Activated naive CD4-positive, alpha-beta T cell treated with anti-CD3 and anti-CD28 coated beads, Interleukin-2, amount 50 U/mL, for 24 hours (primary cell): ENCODE measurements around the gene NMD3.

ENCODE experiments used
- H3K27ac Mint-ChIP-seq: one replicate; pipeline ENCODE4 v1.8.0; 2021; ENCODE audit warnings: mild to moderate bottlenecking, mixed read lengths
- H3K27me3 Mint-ChIP-seq: one replicate; pipeline ENCODE4 v1.8.0; 2021; ENCODE audit warnings: mixed read lengths
- H3K36me3 Mint-ChIP-seq: one replicate; pipeline ENCODE4 v1.8.0; 2021; ENCODE audit warnings: mixed read lengths
- H3K4me1 Mint-ChIP-seq: one replicate; pipeline ENCODE4 v1.8.0; 2021; ENCODE audit warnings: mixed read lengths
- H3K4me3 Mint-ChIP-seq: one replicate; pipeline ENCODE4 v1.8.0; 2021; ENCODE audit warnings: mild to moderate bottlenecking, mixed read lengths
- H3K9me3 Mint-ChIP-seq: one replicate; pipeline ENCODE4 v1.8.0; 2021; ENCODE audit warnings: mixed read lengths

The NMD3 gene

DNA sequence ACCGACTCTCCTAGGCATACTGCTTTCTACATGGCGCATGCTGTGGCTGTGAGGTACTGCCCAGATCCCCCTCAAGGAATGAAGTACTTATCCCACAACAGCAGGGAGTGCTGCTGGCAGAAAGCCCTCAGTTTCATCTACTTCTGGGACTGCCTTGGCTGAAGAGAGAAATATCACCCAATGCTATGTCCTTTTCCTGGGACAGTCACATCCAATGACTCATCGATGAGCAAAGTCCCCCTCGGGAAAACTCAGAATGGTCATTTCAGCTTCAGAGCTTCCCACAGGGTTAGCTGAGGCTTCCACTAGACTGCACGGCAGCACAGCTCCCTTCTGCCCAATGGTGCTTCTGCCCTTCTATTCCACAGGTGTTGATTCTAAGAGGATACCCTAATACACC is 3.6 kb upstream of the NMD3 start:
- Mint-ChIP-seq H3K27me3 (no peaks in the 10 kb centered on the region), H3K27ac (no peak overlapping the region), H3K9me3 (no peaks in the 10 kb centered on the region), H3K4me1 (peaks cover 13% of the 10 kb centered on the region), H3K36me3 (peaks cover 3% of the 10 kb centered on the region), H3K4me3 (no peak overlapping the region)

DNA sequence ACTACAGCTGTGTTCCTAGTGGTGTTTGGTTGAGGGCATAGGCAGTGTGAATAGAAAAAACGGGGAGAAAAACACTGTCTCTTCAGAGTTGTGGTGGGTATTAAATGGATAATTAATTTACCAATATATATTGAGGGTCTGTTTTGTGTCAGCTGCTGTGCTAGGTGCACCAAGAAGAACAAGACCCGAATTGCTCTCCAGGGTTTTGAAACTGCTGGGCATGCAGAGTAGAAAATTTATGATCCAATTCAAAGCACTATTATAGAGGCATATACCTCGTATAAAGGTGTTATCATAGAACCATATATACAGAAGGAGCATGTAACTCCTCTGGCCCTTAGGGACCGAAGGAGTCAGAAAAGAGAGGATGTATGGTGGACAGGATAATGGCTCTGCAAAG is 1.6 kb upstream of the NMD3 start:
- Mint-ChIP-seq H3K4me3 (peak overlapping the region; percentile 59), H3K27ac (peak overlapping the region; percentile 89)

DNA sequence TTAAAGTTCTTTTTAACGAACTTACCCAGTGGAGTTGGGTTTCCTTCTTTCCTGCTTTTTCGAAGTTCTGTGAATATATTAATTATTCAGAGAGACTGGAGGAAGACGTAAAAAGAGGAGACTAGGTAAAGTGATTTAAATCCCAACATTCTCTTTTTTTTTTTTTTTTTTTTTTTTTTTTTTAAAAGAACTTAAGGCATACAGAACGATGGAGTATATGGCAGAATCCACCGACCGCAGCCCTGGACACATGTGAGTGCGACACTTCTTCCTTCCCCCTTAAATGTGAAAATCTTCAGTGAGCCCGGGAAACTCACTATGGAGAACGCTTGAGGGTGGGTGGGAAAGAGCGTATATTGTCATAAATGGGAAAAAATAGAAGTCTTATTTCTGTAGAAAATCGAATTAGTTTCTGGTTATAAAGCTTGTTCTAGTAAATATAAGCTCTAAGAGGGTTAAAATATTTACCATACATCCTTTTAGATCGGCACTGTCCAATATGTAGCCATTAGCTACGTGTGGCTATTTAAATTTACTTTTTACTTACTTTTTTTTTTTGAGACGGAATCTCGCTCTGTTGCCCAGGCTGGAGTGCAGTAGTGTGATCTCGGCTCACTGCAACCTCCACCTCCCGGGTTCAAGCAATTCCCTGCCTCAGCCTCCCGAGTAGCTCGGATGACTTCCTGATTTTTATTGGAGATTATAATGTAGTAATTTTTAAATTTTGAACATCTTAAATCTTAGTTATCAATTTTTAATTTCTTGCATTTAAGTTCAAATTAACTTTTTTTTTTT is 892 bp downstream of the NMD3 start:
- H3K9me3 Mint-ChIP-seq, result no peaks in the 10 kb centered on the region
- H3K27ac Mint-ChIP-seq, result peak overlapping the region; percentile 94
- H3K4me3 Mint-ChIP-seq, result peak overlapping the region; percentile 96
- no peaks in the 10 kb centered on the region for H3K27me3 Mint-ChIP-seq
- peaks cover 8% of the 10 kb centered on the region for H3K36me3 Mint-ChIP-seq
- peaks cover 35% of the 10 kb centered on the region for H3K4me1 Mint-ChIP-seq

More for the DNA sequence above, 1.6 kb upstream of the NMD3 start:
- Mint-ChIP-seq H3K4me1 (peaks cover 26% of the 10 kb centered on the region), H3K27me3 (no peaks in the 10 kb centered on the region), H3K9me3 (no peaks in the 10 kb centered on the region), H3K36me3 (peaks cover 4% of the 10 kb centered on the region)

DNA sequence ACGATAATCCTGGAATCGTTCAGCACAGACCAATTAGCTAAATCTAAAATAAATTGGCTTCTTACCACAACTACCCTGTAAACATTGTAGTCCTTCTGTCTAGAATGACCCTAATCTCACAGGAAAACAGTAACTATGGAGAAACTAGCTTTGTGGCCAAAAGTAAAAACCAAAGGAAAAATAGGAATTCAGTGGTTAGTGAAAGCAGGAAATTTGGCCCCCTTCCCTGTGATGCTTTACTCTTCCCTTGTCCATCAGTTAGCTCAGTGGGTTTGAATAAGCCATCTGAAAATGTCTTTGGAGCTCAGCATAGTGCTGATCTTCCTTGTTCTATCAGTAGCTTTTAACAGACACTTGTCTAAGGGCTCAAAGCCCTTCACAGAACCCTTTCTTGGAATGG is 1.6 kb downstream of the NMD3 start:
- H3K4me3 Mint-ChIP-seq, result peak overlapping the region; percentile 96
- H3K9me3 Mint-ChIP-seq, result no peaks in the 10 kb centered on the region
- peaks cover 35% of the 10 kb centered on the region for H3K4me1 Mint-ChIP-seq
- H3K27me3 Mint-ChIP-seq, result no peaks in the 10 kb centered on the region
- H3K27ac Mint-ChIP-seq, result no peak overlapping the region
- peaks cover 8% of the 10 kb centered on the region for H3K36me3 Mint-ChIP-seq

DNA sequence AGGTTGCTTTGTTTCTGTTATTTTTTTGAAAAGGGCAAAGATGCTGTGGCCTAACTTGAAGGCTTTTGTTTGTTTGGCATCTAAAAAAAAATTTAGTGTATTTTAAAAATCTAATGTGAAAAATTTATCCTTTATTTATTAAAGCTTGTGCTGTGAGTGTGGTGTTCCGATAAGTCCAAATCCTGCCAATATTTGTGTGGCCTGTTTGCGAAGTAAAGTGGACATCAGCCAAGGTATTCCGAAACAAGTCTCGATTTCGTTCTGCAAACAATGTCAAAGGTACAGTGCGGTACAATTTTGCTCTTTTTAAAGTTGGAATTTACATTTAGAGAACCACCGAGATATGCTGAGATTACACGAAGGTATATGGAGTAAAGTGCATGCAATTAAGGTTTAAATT is 3.7 kb downstream of the NMD3 start:
- Mint-ChIP-seq H3K36me3 (peaks cover 6% of the 10 kb centered on the region), H3K9me3 (no peaks in the 10 kb centered on the region), H3K27me3 (no peaks in the 10 kb centered on the region), H3K4me3 (peak overlapping the region; percentile 23), H3K4me1 (peaks cover 31% of the 10 kb centered on the region), H3K27ac (no peak overlapping the region)

DNA sequence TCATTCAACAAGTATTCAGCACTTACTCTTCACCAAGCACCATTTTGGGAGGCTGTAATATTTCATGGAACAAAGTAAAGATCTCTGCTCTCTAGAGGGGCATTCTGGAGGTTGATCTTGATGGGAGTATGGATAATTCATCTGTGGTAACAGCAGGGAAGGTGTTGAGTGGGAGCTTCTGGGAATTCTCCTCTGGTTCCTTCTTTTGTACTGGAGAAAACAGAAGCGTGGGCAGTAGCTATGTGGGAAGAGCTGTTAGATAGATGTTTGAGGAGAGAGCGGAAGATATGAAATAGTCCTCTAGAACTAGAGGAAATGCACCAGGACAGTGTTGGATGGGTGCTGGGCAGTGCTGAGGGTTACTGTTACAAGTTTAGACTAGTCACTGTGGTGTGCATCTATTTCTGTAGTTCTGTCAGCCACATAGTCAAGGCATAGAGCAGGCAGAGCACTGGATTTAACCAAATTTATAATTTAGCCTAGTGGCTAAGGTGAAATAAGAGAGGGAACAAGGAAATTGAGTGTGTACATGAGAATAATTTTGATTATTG is 9.6 kb downstream of the NMD3 start:
- H3K4me3 Mint-ChIP-seq, result no peak overlapping the region
- peaks cover 3% of the 10 kb centered on the region for H3K36me3 Mint-ChIP-seq
- peaks cover 8% of the 10 kb centered on the region for H3K4me1 Mint-ChIP-seq
- no peak overlapping the region for H3K27ac Mint-ChIP-seq
- no peaks in the 10 kb centered on the region for H3K27me3 Mint-ChIP-seq
- H3K9me3 Mint-ChIP-seq, result no peaks in the 10 kb centered on the region

DNA sequence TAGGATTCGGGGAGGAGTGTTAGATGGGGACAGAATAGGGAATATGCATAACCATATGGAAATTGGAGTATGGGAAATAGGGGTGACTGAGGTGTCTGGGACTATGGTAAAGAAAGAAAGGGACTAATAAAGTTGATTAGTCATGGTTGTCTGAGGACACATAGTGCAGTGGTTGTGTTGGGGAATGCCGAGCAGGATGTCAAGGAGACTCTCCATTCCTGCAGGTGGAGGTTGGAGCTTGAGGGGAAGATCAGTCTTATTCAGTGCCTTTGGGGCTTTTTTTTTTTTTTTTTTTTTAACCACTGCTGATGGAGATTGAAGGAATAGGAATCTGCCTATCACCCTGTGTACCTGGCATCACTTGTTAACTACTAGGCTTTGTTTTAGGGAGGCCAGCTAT is 10.8 kb downstream of the NMD3 start:
- H3K27me3 Mint-ChIP-seq, result no peaks in the 10 kb centered on the region
- H3K27ac Mint-ChIP-seq, result no peak overlapping the region
- peaks cover 6% of the 10 kb centered on the region for H3K36me3 Mint-ChIP-seq
- H3K4me1 Mint-ChIP-seq, result peaks cover 16% of the 10 kb centered on the region
- H3K9me3 Mint-ChIP-seq, result no peaks in the 10 kb centered on the region
- no peak overlapping the region for H3K4me3 Mint-ChIP-seq

DNA sequence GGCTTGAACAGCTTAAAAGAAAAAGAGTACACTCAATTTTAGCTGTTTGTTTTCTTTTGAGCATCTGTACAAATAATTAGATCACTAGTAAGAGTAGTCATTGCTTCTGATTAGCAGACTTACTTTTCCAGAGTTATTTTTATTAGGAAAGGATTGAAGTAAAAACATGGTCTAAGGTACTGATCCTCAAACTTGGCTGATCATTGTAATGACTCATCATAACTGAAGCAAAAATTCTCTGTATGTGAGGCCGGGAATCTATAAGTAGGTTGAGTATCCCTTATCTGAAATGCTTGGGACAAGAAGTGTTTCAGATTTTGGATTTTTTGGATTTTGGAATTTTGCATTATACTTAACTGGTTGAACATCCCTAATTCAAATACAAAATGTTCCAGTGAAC is 12.4 kb downstream of the NMD3 start:
- no peak overlapping the region for H3K4me3 Mint-ChIP-seq
- no peak overlapping the region for H3K27ac Mint-ChIP-seq
- H3K9me3 Mint-ChIP-seq, result no peaks in the 10 kb centered on the region
- H3K36me3 Mint-ChIP-seq, result peaks cover 12% of the 10 kb centered on the region
- no peaks in the 10 kb centered on the region for H3K27me3 Mint-ChIP-seq
- peaks cover 27% of the 10 kb centered on the region for H3K4me1 Mint-ChIP-seq

DNA sequence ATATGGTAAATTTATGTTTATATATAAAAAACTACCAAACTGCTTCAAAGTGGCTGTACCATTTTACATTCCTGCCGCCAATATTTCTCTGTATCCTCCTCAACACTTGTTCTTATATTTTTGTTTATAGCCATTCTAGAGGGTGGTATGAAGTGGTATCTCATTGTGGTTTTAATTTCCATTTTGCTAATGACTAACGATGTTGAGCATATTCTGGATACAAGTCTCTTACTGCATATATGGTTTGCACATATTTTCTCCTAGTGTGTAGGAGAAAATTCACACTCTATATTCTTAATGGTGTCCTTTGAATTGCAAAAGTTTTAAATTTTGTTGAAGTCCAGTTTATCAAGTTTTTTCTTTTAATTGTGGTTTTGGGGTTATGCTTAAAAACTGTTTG is 15.1 kb downstream of the NMD3 start:
- no peaks in the 10 kb centered on the region for H3K9me3 Mint-ChIP-seq
- H3K4me3 Mint-ChIP-seq, result no peak overlapping the region
- H3K27ac Mint-ChIP-seq, result no peak overlapping the region
- H3K36me3 Mint-ChIP-seq, result peaks cover 17% of the 10 kb centered on the region
- H3K27me3 Mint-ChIP-seq, result no peaks in the 10 kb centered on the region
- H3K4me1 Mint-ChIP-seq, result peaks cover 32% of the 10 kb centered on the region

DNA sequence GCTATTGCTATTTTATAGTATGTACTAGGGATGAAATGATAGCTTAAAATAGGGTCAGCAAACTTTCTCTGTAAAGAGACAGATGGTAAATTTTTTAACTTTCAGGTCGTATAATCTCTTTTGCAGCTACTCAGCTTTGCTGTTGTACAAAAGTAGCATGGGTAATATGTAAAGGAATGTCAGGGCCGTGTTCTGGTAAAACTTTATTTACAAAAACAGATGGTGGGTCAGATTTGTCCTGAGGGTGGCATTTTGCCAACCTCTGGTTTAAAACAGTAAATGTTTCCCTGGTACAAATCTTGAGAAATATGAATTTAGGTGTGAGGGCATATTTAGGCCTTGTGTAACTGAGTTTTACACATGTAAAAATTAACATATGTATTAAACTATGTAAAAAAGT is 18.6 kb downstream of the NMD3 start:
- H3K36me3 Mint-ChIP-seq, result peaks cover 22% of the 10 kb centered on the region
- peaks cover 29% of the 10 kb centered on the region for H3K4me1 Mint-ChIP-seq
- no peaks in the 10 kb centered on the region for H3K9me3 Mint-ChIP-seq
- H3K4me3 Mint-ChIP-seq, result no peak overlapping the region
- H3K27ac Mint-ChIP-seq, result no peak overlapping the region
- no peaks in the 10 kb centered on the region for H3K27me3 Mint-ChIP-seq

DNA sequence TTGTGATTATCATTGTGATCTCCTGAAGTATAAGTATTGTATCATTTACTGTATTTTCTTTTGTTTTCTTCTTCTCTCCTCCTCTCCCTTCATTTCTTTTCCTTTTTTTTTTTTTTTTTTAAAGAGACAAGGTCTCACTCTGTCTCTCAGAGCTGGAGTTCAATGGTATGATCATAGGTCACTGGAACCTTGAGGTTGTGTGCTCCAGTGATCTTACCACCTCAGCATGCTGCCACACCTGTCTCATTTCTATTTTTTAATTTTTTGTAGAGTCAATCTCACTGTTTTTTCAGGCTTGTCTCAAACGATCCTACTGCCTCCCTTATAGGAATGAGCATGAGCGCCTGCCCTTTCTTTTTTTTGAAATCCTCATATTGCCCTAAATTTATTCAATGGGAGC is 23.4 kb downstream of the NMD3 start:
- H3K4me3 Mint-ChIP-seq, result no peak overlapping the region
- H3K4me1 Mint-ChIP-seq, result peaks cover 2% of the 10 kb centered on the region
- no peaks in the 10 kb centered on the region for H3K27me3 Mint-ChIP-seq
- peaks cover 17% of the 10 kb centered on the region for H3K36me3 Mint-ChIP-seq
- H3K27ac Mint-ChIP-seq, result no peak overlapping the region
- H3K9me3 Mint-ChIP-seq, result no peaks in the 10 kb centered on the region

DNA sequence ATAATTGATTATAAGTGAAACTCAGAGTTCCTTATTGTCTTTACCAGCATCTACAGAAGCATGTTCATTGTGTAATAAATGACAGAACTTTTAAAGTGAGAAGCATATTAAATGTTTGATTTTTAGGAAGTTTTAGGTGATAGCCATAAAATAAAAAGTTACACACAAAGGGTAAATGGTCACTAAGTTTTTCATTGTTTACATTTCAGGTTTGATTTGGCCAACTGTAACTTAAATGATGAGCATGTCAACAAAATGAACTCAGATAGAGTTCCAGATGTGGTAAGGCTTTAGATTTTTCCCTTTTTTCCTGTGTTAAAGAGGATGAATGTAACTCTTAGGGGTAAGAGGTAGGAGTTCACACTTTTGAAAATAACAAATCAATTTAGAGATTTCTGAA is 25.9 kb downstream of the NMD3 start:
- no peaks in the 10 kb centered on the region for H3K4me1 Mint-ChIP-seq
- H3K27me3 Mint-ChIP-seq, result no peaks in the 10 kb centered on the region
- H3K36me3 Mint-ChIP-seq, result peaks cover 21% of the 10 kb centered on the region
- H3K27ac Mint-ChIP-seq, result no peak overlapping the region
- H3K4me3 Mint-ChIP-seq, result no peak overlapping the region
- no peaks in the 10 kb centered on the region for H3K9me3 Mint-ChIP-seq

DNA sequence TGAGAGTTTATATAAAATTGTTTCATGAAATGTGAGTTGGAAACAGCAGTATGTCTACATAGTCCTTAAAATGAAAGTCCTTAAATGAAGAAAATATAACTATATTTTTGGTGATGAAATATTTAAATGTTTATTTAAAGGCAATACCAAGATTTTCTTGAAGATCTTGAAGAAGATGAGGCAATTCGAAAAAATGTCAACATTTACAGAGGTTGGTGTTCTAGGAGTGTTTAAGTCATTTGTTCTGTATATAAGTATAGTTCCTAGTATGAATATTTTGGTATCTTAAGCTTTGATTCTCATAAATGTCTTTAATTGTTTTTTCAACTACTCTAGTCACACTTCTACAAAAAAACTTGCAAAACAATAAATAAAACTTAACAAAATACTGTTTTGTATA is 29.0 kb downstream of the NMD3 start:
- peaks cover 23% of the 10 kb centered on the region for H3K36me3 Mint-ChIP-seq
- H3K4me3 Mint-ChIP-seq, result no peak overlapping the region
- no peak overlapping the region for H3K27ac Mint-ChIP-seq
- H3K9me3 Mint-ChIP-seq, result no peaks in the 10 kb centered on the region
- no peaks in the 10 kb centered on the region for H3K27me3 Mint-ChIP-seq
- peaks cover 8% of the 10 kb centered on the region for H3K4me1 Mint-ChIP-seq

DNA sequence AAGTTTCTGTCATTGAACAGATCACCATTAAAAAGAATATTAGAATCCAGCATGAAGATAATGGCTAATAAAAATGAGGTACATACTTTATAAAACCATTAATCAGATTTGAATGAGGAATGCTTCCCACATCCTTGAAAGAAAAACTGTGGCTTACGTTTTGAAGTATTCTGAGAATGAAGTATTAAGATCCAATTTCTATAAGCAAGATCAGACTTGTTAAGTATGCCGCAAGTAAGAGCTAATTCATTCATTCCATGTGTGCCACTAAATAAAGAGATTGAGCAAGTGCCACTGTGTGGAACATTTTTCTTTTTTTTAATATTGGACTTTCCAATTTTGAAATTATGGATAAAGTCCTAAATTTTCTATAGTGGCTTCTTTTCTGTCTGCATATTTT is 30.6 kb downstream of the NMD3 start:
- Mint-ChIP-seq H3K4me3 (no peak overlapping the region), H3K27me3 (no peaks in the 10 kb centered on the region), H3K36me3 (peaks cover 26% of the 10 kb centered on the region), H3K9me3 (no peaks in the 10 kb centered on the region), H3K27ac (no peak overlapping the region), H3K4me1 (peaks cover 14% of the 10 kb centered on the region)

DNA sequence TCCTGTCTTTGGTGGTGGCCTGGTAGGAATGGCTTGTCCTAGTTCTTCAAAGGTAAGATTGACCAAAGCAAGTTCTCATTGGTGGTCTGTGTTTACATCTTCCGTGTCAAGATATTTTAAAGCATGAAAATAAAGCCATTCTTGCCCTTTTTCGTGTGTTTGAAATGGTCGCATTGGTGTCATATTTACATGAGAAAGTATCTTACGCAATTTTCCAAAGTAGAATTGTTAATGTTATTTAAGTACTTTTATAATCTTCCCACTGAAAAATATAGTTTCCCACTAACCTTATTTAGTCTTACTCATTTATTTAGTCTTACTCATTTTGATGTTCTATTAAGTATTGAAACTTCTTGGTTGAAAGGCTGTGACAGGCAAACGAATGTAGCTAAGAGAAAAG is 31.0 kb downstream of the NMD3 start:
- Mint-ChIP-seq H3K27ac (no peak overlapping the region), H3K4me3 (no peak overlapping the region), H3K36me3 (peaks cover 26% of the 10 kb centered on the region), H3K27me3 (no peaks in the 10 kb centered on the region), H3K9me3 (no peaks in the 10 kb centered on the region), H3K4me1 (peaks cover 14% of the 10 kb centered on the region)

DNA sequence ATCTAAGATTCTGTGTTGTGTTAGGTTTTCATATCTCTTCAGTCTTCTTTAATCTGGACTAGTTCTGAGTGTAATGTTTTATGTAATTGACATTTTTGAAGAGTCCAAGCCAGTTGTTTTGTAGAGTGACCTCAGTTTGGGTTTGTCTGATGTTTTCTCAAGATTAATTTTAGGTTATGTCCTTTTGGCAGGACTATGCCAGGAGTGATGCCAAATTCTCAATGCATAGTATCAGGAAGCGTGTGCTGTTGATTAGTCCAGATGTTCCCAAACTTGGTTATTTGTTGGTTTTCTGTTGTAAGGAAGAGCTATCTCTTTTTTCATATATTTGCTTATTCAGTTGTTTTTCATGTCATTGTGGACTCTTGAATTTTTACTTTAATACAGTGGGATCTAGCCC is 32.6 kb downstream of the NMD3 start:
- peaks cover 31% of the 10 kb centered on the region for H3K36me3 Mint-ChIP-seq

DNA sequence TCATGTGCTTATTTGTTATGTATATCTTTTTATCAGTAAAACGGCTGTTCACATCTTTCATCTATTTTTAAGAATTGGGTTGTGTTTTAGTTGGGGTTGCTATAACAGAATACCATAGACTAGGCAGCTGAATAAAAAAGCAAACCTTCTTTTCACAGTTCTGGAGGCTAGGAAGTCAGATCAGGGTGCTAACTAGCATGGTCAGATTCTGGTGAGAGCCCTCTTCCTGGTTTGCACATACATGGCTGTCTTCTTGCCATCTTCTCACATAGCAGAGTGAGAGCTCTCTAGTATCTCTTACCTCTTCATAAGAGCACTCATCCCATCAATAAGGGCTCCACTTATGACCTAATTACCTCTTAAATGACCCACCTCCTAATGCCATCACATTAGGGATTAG is 33.8 kb downstream of the NMD3 start:
- Mint-ChIP-seq H3K36me3 (peaks cover 29% of the 10 kb centered on the region), H3K9me3 (no peaks in the 10 kb centered on the region), H3K27me3 (no peaks in the 10 kb centered on the region), H3K27ac (no peak overlapping the region), H3K4me3 (no peak overlapping the region), H3K4me1 (peaks cover 14% of the 10 kb centered on the region)

More for the DNA sequence above, 32.6 kb downstream of the NMD3 start:
- no peaks in the 10 kb centered on the region for H3K9me3 Mint-ChIP-seq
- H3K4me3 Mint-ChIP-seq, result no peak overlapping the region
- no peak overlapping the region for H3K27ac Mint-ChIP-seq
- H3K27me3 Mint-ChIP-seq, result no peaks in the 10 kb centered on the region
- H3K4me1 Mint-ChIP-seq, result peaks cover 14% of the 10 kb centered on the region
